RPMI8226 (cell line): ENCODE measurements around the gene VPS45.
"Not testable (repeated sequence)": the region's sequence is repeated elsewhere in the genome, so short reads cannot be mapped to it uniquely, and the experiment has no call there.

Experiments used
- DNase-seq: peaks from one replicate; pipeline ENCODE4 v3.0.0-alpha.2; 2015

VPS45 gene

DNA sequence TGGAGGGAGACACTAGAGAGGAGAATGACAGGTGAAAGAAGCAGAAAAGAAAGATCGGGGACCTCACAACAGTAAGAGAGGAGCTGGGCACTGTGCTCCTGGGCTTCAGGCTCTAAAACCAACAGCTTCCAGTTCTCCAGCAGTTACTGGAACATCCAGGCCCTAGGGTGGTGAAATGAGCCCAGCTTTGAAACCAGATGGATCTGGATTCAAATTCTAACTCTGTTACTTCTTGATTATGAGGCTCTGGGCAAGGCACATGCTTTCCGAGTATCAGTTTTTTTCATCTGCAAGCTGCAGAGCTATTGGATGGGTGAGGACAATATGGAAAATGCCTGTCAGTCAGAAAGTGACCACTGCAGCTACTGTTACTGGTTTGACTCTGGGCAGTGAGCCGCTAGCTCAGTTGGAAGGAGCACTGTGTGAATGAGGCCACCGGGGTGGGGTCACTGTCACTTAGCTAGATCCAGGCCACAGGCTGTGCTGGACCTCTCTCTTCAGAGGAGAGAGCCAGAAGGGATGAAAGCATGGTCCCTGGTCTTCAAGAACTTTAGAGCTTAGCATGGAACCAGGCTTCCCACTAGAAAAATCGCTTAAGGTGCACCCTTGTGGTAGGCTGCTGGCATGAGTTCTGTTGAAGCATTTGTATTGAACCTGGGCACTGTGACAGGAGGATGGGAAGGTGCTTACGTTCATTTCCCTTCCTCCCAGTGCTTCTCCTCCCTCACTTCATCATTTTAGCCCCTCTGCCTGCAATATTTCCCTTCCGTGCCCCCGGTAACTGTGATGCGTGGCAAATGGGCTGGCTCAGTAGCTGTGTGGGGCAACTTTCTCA, 94.4 kb downstream of the VPS45 start:
- peak; percentile 61 for DNase-seq

DNA sequence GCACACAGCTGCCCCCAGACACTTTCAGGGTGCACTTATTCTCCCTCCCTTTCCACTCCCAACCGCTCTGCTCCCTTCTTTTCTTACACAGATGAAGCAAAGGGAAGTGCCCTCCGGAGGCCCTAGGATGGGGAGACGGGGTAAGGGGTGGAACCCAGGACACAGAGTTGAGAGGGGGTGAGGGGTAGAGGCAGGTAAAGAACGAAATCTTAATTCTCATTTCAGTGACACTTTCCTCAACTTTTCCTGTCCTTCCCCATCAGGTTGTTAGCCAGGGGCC, 94.9 kb downstream of the VPS45 start:
- no peak for DNase-seq

DNA sequence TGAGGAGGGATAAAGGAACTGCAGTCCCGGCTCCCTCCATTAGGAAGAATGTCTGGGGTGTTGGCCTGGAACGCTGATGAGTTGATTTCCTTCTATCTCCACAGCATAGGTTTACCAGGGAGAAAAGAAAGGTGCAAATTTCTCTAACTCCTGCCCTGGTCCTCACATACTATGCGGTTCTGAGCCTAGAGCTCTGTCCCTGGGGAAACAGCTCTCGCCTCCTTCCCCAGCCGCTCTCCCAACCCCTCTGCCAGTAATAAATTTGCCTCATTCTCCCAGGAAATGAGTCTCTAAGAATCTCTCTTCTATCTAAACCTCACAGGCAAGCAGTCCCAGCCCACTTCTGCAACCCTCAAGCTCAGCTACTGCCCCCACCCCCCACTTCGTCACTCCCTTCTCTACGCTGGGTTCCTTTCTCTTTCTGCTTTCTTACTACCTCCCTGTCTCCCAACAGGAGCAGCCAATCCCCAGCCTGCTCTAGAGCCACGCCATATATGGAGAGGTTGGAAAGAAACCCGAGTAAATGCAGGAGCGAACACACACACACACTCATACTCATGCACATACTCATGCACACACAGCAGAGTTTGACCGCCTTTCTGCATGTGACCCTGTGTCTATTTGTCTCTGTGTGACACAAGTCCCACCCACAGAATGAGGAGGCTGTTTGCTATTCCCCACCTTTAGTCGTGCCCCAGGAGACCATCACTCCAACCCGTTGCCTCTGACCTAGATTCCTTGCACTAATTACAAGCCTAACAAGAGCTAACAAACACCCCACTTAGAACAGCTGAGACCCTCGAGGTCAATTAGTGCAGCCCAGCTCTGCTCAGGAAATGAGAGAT, 95.5 kb downstream of the VPS45 start:
- DNase-seq = no peak

DNA sequence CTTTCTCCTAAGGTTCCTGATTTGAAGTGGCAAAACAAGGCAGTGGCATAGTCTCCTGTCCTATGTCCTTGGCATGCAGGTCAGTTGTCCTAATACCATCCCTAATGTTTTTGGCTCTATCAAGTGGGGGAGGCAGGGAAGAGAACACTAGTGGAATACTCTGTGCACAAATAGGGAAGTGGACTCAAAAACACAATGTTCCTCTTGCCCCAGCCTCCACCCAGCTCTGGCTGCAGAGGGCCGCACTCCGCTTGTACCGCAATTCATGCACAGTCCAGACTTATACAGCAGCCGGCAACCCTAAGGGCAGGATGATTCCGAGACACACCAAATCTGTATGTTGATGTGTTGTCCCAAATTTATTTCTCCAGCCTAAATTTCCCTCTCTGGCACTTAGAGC, 96.6 kb downstream of the VPS45 start:
- no peak for DNase-seq

DNA sequence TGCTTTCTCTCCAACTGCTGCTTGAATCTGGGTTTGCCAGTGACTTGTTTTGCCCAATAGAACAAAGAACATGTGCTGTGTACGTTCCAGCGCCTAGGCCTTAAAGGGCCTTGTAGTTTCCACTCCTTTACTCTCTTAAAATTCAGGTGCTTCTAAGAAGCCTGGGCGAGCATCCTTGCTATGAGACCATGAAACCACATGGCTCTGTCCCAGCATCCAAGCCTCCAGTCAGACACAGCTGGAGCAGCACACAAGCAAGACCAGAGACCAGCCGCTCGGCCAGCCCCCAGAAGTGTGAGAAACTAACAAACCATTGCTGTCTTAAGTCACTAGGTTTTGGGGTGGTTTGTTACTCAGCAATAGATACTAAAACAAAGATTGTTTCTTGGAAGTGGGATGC, 97.2 kb downstream of the VPS45 start:
- no peak for DNase-seq

DNA sequence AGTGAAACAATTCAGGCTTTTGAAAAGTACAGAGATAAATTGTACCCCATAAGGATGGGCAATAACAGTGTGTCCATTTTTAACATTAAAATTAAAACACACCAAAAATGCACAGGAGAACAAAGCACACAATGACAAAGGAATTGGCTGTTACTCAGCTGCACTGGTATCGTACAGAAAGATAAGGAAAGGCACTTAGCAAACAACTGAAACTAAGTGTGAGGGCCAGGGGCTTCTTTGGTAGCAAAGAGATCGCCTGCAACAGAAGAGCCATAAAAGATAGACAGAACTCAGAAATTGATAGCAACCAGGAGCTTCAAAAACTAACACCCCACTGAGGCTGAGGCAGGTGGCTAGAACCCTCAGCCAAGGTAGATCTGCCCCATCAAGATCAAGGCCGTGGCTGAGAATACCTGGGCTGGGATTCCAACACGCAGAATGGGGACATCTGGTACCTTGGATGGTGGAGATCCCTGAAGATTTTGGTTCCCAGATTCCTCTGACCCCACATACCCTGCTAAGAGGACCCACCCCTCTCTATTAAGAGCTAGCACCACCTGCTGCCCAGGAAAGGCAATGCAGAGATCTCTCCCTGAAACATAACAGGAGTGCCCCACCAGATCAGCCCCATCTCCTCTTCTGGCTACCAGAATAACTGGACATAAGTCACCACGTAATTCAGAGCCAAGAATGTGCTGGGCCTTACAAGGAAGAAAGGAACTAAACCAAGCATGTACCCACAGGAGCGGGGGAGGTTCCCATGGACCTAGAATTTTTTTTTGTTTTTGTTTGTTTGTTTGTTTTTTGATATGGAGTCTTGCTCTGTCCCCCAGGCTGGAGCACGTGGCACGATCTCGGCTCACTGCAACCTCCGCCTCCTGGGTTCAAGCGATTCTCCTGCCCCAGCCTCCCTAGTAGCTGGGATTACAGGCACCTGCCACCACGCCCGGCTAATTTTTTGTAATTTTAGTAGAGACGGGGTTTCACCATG, 98.3 kb downstream of the VPS45 start:
- DNase-seq = peak; percentile 67

DNA sequence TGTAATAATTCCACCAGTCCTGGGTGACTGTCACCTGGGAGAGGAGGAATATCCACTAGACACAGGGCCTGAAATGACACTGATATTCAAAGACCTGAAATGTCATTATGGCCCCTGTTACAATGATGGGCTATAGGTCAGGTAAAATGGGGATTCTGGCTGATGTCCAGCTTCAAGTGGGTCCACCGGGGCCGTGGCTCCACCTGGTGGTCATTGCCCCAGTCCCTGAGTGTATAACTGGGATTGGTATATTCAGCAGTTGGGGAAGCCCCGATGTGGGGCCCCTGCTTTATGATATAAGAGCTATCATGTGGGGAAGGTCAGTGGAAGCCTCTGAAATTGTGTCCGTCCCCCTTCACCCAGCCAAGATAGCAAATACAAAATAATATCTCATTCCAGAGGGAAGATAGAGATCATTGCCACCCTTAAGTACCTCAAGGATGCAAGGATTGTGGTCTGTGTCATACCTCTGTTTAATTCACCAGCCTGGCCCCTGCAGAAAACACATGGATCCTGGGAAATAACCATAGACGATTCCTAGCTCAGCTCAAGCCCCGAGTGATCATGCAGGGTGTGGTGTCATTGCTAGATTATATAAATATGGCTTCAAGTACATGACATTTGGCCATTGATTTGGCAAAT, 101.5 kb downstream of the VPS45 start:
- peak; percentile 78 for DNase-seq

DNA sequence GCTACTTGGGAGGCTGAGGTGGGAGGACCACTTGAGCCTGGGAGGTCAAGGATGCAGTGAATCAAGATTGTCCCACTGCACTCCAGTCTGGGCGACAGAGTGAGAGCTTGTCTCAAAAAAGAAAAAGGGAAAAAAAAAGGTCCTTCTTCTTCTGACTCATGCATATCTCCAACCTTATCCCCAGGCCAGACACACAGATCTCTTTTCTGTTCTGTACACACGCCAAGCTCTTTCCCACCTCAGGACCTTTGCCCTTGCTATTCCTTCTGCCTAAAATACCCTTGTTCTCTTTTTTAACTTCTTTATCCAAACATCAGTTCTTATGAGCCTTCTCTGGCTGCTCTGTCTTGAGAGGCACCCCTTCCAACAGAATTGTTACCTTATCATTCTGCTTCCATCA, 104.2 kb downstream of the VPS45 start:
- DNase-seq = no peak

DNA sequence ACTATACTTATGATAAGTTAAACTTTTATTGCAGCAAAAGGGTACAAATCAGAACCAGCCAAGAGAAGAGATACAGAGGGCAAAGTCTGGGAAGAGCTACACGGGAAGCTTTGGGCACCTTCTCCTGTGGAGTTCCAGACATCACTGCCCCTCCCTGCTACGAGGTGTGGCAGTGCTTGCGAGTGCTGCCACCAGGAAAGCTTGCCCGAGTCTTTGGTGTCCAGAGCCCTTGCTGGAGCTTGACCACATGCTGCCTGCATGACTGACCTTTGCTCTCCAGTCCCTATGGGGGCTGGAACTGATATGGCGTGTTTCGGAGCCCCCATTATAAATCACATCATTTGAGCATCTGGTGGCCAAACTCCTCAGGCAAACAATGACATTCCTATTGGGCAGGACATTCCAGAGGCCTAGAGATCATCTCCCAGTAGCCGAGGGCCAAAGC, 105.6 kb downstream of the VPS45 start:
- DNase-seq = no peak

DNA sequence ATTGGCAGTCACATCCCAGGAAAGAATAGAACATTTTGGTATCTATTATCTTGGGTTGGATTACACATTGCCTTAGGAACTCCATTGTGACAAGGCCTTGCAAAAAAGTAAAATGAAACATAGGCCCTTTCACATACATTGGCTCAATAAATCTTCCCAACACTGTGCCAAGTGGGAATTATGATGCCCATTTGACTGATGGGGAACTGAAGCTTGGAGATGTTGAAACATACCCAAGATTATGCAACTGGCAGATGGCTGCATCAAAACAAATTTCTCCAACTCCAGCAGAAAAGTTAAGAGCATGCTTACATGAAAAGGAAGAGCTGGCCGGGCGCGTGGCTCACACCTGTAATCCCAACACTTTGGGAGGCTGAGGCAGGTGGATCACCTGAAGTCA, 109.0 kb downstream of the VPS45 start:
- DNase-seq = no peak

DNA sequence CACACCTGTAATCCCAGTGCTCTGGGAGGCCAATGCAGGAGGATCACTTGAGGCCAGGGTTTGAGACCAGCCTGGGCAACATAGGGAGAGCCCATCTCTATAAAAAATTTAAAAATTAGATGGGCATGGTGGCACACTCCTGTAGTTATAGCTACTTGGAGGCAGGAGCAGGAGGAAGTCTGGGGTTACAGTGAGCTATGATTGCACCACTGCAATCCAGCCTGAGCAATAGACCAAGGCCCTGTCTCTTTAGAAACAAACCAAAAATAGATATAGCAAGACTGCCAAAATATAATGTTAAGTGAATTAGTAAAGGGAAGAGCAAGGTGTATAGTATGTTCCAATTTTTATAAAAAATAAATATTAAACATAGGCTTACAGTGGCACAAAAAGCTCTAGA, 111.0 kb downstream of the VPS45 start:
- no peak for DNase-seq

DNA sequence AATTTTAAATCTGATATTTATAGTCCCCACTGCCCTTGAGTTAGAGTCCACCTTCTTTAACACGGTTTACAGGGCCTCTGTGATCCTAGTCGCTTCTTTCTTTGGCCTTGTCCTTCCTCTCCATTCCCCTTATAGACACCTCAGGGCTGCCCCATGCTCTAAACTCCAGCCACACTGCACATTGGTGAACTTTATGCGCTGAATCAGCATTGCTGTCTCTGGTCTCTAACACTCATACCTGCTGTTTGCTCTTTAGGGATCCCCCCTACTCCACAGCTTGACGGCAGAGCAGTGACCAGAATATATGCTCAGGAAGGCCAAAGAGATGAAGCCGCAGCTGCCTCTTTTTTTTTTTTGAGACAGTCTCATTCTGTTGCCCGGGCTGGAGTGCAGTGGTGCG, 112.3 kb downstream of the VPS45 start:
- DNase-seq = no peak

DNA sequence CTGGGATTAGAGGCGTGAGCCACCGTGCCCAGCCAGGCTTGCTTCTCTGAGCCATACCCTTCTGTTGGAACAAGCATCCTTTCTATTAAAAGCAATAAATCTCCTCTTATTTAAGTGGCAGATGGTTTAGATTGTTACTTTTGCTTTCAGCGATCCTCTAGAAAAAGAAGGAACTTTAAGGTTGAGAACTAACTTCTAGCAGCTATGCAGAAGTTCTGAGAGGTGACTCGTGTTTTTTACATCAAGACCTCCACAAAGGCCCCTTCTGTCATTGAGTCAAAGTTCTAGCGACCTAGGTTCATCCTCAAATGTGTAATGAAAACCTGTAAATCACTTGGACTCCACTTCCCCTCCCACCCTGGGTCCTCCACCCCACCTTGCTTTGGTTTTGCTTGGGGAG, 112.9 kb downstream of the VPS45 start:
- no peak for DNase-seq

DNA sequence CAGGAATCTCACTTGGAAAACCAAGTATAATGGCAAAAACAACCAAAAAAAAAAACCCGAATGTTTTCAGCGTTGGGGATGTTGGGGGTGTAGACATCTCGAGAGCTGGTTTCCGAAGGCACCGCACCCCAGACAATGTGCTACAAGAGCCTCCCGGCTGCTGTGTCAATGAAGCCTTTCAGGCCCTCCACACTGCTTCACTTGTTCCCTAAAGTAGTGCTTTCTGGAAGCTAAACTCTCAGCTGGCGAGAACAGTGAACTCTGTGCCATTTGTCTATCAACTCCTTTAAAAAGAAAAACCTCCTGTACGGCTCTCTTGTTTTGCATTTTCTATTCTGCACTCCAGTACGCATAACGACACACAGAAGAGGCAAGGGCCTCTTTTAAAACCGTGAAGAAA, 114.7 kb downstream of the VPS45 start:
- no peak for DNase-seq

DNA sequence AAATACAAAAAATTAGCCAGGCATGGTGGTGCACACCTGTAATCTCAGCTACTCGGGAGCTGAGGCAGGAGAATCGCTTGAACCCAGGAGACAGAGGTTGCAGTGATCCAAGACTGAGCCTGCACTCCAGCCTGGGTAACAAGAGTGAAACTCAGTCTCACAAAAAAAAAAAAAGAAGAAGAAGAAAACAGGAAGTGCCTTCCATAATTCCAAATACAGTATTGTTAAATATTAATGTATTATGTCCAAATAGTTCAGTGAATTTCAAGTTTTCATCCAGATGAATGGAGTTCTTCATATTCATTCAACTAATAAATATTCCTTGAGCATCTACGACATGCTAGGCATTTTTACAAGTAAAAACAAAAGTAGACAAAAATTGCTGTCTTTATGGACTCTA, 115.5 kb downstream of the VPS45 start:
- DNase-seq = no peak

DNA sequence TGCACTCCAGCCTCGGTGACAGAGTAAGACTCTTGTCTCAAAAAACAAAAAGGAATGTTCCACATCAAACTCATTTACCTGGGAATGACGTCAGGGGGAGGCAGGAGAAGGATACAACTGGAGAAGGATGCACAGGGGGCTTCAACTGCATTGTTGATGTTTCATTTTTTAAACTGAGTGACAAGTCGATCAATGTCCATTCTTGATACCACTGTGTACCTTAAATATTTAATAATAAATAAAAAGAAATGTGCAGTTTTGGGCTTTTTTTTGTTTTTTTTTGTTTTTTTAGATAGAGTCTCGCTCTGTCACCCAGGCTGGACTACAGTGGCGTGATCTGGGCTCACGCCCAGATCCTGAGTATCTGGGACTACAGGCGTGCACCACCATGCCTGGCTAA, 117.9 kb downstream of the VPS45 start:
- DNase-seq = no peak

DNA sequence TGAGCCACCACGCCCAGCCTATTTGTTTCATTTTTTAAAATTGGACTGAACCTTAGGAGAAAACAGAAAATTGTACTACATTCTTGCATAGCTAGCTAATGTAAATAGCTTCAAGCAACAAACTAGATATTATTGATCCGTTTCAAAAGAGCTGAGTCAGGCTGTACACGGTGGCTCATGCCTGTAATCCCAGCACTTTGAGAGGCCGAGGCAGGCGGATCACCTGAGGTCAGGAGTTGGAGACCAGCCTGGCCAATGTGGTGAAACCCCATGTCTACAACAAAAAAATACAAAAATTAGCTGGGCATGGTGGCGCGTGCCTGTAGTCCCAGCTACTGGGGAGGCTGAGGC, 118.8 kb downstream of the VPS45 start:
- not testable (repeated sequence) for DNase-seq

DNA sequence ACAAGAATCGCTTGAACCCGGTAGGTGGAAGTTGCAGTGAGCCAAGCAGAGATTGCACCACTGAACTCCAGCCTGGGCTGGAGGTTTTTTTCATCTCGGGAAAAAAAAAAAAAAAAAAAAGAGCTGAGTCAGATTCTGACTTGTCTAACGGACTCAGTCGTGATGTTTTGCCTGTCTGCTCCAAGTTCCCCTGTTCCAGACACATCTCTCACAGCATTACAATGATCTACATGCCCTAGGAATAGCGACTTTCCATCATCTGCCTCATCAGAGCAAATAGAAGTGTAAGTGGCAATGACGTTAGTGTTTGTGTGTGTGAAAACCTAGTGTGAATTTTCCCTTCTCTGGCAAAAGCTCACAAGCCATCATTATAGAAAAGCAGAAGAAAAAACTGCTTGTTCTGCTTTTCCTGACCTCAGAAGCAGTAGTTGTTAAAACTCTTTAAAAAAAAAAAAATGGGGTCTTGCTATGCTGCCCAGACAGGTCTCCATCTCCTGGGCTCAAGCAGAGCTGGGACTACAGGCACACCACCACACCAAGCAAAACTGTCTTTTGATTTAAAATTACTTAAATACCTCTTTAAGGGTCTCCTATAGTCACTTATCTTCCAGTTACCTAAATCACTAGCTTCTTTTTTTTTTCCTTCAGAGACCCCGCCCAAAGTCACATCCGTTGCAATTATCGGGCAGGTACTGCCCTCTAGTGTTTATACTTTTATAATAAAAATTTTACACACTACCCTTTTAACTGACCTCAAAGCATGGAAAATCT, 119.4 kb downstream of the VPS45 start:
- DNase-seq = peak; percentile 74

DNA sequence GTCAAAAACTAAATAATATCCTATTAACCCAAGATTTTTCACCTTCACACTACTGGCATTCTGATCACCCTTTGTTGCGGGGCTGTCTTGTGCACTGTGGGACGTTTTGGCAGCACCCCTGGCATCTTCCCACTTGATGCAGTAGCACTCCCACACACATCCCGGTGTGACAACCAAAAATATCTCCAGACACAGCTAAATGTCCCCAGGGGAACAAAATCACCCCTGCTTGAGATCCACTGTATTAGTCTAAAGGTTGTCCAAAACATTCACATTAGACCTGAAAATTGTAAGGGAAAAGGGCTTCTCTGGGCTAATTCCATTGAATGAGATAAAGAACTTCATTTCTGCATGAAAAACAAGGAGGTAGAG, 120.0 kb downstream of the VPS45 start:
- DNase-seq = no peak

DNA sequence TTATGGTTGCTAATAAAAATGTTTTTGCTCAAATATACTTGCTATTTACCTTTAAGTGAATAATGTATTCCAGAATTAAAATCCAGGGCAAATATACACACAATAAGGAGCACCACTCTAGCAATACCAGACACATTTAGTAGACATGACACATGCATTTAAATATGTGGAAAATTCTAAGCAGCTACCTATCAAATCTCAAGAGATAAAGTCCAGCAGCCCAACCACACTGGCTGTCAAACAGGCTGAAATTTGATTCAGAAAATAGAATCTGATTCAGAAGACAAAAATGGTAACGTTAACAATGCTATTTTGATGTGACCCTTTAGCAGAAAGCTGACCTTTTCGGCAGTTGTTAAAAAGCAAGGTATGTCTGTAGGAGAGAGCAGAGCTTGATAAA, 124.4 kb downstream of the VPS45 start:
- DNase-seq = no peak

DNA sequence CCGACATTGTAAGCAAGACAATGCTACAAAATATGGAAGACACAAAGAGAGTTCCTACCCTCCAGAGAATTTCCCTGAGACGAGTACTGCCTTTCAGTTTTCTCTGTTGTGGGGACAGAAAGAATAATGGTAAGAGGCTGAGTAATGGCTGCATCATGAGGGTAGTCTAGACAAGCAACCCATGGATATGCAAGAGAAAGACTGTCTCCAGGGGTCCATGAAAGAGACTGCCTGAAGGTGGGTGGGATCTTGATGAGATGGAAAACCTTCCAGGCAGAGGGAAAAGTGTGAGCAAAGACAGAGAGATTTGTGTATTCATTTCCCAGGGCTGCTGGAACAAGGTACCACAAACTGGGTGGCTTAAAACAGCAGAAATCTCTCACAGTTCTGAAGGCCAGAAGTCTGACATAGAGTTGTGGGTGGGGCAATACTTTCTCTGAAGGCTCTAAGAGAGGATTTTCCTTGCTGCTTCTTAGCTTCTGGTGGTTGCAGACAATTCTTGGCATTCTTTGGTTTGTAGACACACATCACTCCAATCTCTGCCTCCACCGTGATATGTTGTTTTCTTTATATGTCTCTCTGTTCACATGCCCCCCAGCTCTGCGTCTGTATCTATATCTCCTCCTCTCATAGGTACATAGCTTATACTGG, 126.9 kb downstream of the VPS45 start:
- no peak for DNase-seq
